GM12801 (cell line): ENCODE results near the gene ACCS.

Experiments used
- CTCF ChIP-seq: IDR thresholded peaks from one replicate; pipeline ENCODE4 v1.5.1; 2011; ENCODE audit warnings: control low read depth; ENCODE audit not compliant: insufficient read length; ENCODE audit errors: extremely low read depth

The ACCS gene

GRCh38 chr11:44079376-44079775 lies 13.3 kb downstream of the ACCS start:
- TF ChIP-seq CTCF: no peak

GRCh38 chr11:44080951-44081350 lies 14.9 kb downstream of the ACCS start:
- no peak for TF ChIP-seq CTCF

- TF ChIP-seq CTCF: no peak
Measured at GRCh38 chr11:44082645-44083044, 16.6 kb downstream of the ACCS start.

GRCh38 chr11:44083433-44083832 lies 17.4 kb downstream of the ACCS start:
- no peak for TF ChIP-seq CTCF

GRCh38 chr11:44083906-44084305 lies 17.8 kb downstream of the ACCS start:
- no peak for TF ChIP-seq CTCF

GRCh38 chr11:44085330-44085729 lies 19.3 kb downstream of the ACCS start:
- no peak for TF ChIP-seq CTCF

- no peak for TF ChIP-seq CTCF
Measured at GRCh38 chr11:44088377-44088776, 22.3 kb downstream of the ACCS start.

GRCh38 chr11:44088871-44089270 lies 22.8 kb downstream of the ACCS start:
- TF ChIP-seq CTCF: no peak
